GM18505 (cell line): ENCODE measurements around the gene TCP1.

Experiments
- ATAC-seq: cut with Tn5 transposase; IDR thresholded peaks from one replicate; pipeline ENCODE4 v1.9.1; 2021; ENCODE audit not compliant: unreplicated experiment
- POLR2A ChIP-seq: IDR thresholded peaks from 4 replicates; pipeline ENCODE4 v1.6.1; 2011; ENCODE audit warnings: borderline replicate concordance; ENCODE audit not compliant: insufficient read depth, insufficient read length; ENCODE audit errors: extremely low read depth

Gene TCP1

GRCh38 chr6:159789377-159790148 lies at the start of gene TCP1:
TSS of gene TCP1 (minus strand) at chr6:159789602. CDS start at chr6:159789468, 134 bp downstream.
- ATAC-seq: peak; percentile 69
- TF ChIP-seq POLR2A: peak; percentile 96

GRCh38 chr6:159838020-159838744 lies 48.8 kb upstream of the TCP1 start:
- no peak for ATAC-seq
- no peak for TF ChIP-seq POLR2A

- ATAC-seq: no peak
- no peak for TF ChIP-seq POLR2A
Observed at GRCh38 chr6:159837511-159837910, 48.1 kb upstream of the TCP1 start.

- no peak for TF ChIP-seq POLR2A
- no peak for ATAC-seq
Observed at GRCh38 chr6:159836718-159837490, 47.5 kb upstream of the TCP1 start.

- no peak for ATAC-seq
Observed at GRCh38 chr6:159833997-159834603, 44.7 kb upstream of the TCP1 start.

GRCh38 chr6:159833556-159833955 lies 44.2 kb upstream of the TCP1 start:
- TF ChIP-seq POLR2A: no peak
- ATAC-seq: no peak

More at GRCh38 chr6:159833997-159834603, 44.7 kb upstream of the TCP1 start:
- TF ChIP-seq POLR2A: no peak

GRCh38 chr6:159832946-159833345 lies 43.5 kb upstream of the TCP1 start:
- ATAC-seq: no peak
- TF ChIP-seq POLR2A: no peak

GRCh38 chr6:159831373-159831679 lies 41.9 kb upstream of the TCP1 start:
- ATAC-seq: no peak
- TF ChIP-seq POLR2A: no peak

GRCh38 chr6:159830501-159831372 lies 41.3 kb upstream of the TCP1 start:
- no peak for ATAC-seq
- TF ChIP-seq POLR2A: no peak

- no peak for TF ChIP-seq POLR2A
- no peak for ATAC-seq
Observed at GRCh38 chr6:159829526-159829925, 40.1 kb upstream of the TCP1 start.

GRCh38 chr6:159828074-159828473 lies 38.7 kb upstream of the TCP1 start:
- no peak for ATAC-seq
- no peak for TF ChIP-seq POLR2A

- TF ChIP-seq POLR2A: no peak
- ATAC-seq: no peak
Observed at GRCh38 chr6:159826968-159827647, 37.7 kb upstream of the TCP1 start.
